ENCODE results near the gene DENND2C.

DNA sequence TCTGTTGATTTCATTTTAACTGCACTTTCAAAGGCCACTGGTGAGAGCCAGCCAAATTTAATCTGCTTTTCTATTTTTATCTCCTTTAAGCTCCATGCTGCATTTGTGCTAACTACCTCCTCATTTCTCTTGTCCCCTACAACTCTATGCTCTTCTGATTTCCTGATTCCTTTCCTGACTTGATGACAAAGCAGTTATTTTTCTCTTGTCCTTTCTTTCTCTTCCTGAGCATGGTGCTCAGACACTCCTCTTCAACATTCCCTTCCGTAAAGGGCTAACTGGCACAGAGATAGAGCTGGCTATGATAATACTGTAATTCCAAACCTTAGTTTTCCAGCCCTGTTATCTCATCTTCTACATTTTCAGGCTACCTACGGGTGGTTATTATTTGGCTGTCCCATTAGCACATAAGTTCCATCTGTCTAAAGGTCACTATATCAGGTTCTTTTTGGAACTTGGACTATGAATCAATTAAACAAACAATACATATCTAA, 81.6 kb downstream of the DENND2C start:
- TF ChIP-seq, protein P1, sequence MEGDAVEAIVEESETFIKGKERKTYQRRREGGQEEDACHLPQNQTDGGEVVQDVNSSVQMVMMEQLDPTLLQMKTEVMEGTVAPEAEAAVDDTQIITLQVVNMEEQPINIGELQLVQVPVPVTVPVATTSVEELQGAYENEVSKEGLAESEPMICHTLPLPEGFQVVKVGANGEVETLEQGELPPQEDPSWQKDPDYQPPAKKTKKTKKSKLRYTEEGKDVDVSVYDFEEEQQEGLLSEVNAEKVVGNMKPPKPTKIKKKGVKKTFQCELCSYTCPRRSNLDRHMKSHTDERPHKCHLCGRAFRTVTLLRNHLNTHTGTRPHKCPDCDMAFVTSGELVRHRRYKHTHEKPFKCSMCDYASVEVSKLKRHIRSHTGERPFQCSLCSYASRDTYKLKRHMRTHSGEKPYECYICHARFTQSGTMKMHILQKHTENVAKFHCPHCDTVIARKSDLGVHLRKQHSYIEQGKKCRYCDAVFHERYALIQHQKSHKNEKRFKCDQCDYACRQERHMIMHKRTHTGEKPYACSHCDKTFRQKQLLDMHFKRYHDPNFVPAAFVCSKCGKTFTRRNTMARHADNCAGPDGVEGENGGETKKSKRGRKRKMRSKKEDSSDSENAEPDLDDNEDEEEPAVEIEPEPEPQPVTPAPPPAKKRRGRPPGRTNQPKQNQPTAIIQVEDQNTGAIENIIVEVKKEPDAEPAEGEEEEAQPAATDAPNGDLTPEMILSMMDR (IDR thresholded peaks at IDR 0.05), result no peak
- TF ChIP-seq POLR2A (IDR thresholded peaks at IDR 0.05) (no peak), POLR2AphosphoS5 (IDR thresholded peaks at IDR 0.05) (no peak)
